Endothelial cell of umbilical vein (primary cell): ENCODE results near the gene CPNE9. TPM values are rescaled to one million over a fixed set of nuclear protein-coding genes. Genes with fewer than 3 reads are reported as not detected.

Experiments used
- BruUV-seq: library from RNA; stranded (reverse); fragments of 400-500 nt; replicated peaks from 2 replicates; lab custom pipeline; 2021; lab: Mats Ljungman, UMichigan
- CTCF ChIA-PET: fragments of 300-600, 350-600 bp; sonication (Branson Sonifier 250); formaldehyde crosslinking; loops from one replicate; lab custom pipeline; 2021; ENCODE audit warnings: antibody characterized with exemption, inconsistent platforms; lab: Charles Lee
- POLR2A ChIA-PET: fragments of 300-600, 350-600 bp; sonication (Branson Sonifier 250); formaldehyde crosslinking; loops from one replicate; lab custom pipeline; 2021; ENCODE audit warnings: antibody characterized with exemption, inconsistent platforms; lab: Charles Lee
- DNase-seq: peaks from one replicate; pipeline ENCODE4 v3.0.0-alpha.2; 2011; ENCODE audit warnings: low read depth, low spot score
- FAIRE-seq: peaks from 2 replicates; lab custom pipeline; 2011; peaks lifted over from hg19 to GRCh38; lab: Jason Lieb, UNC
- H2AFZ ChIP-seq: 2 replicates; pipeline ENCODE4 v1.6.0; 2012; ENCODE audit warnings: low read depth, low read length, control low read depth, inconsistent platforms
- H3K27ac ChIP-seq: 2 replicates; pipeline ENCODE4 v1.5.1; 2011; ENCODE audit warnings: low read depth, mild to moderate bottlenecking, control low read depth, low read length, moderate library complexity; ENCODE audit not compliant: insufficient read depth
- H3K27me3 ChIP-seq, 2 experiments: 2 replicates each; pipeline versions ENCODE4 v1.6.0 to v1.6.1; 2011; ENCODE audit warnings: low read length in 2 of 2, mixed read lengths in 1 of 2; ENCODE audit not compliant: control insufficient read depth in 2 of 2, insufficient read depth in 2 of 2
- H3K36me3 ChIP-seq, 2 experiments: 2 replicates in 1 of 2; 3 replicates in 1 of 2; pipeline ENCODE4 v1.5.1; 2011; ENCODE audit warnings: low read length in 2 of 2, mild to moderate bottlenecking in 1 of 2, moderate library complexity in 1 of 2; ENCODE audit not compliant: control insufficient read depth in 2 of 2, insufficient read depth in 2 of 2; ENCODE audit errors: extremely low read depth in 1 of 2
- H3K4me1 ChIP-seq: 3 replicates; pipeline ENCODE4 v1.5.1; 2011; ENCODE audit warnings: mild to moderate bottlenecking, low read length; ENCODE audit not compliant: control insufficient read depth, insufficient read depth; ENCODE audit errors: extremely low read depth
- H3K4me2 ChIP-seq: 2 replicates; pipeline ENCODE4 v1.6.1; 2011; ENCODE audit warnings: low read length, control low read depth, mixed read lengths; ENCODE audit not compliant: insufficient read depth
- H3K4me3 ChIP-seq, 3 experiments: fragments of 200-600 bp in 1 of 3; sonication (generic), shearing (Covaris generic) in 1 of 3; replicated peaks in 1 of 3; 2 replicates each; pipeline ENCODE4 v1.5.1; 2011 to 2016; ENCODE audit warnings: control low read depth in 3 of 3, low read length in 3 of 3, mild to moderate bottlenecking in 2 of 3, inconsistent platforms in 1 of 3, low read depth in 1 of 3, moderate library complexity in 1 of 3; ENCODE audit not compliant: insufficient read depth in 1 of 3
- H3K79me2 ChIP-seq: 2 replicates; pipeline ENCODE4 v1.6.0; 2012; ENCODE audit warnings: low read length, inconsistent platforms; ENCODE audit not compliant: control insufficient read depth, insufficient read depth
- H3K9ac ChIP-seq: replicated peaks from 2 replicates; pipeline ENCODE3; 2011; ENCODE audit warnings: low read length, control low read depth; ENCODE audit not compliant: insufficient read depth; ENCODE audit errors: extremely low read depth
- H3K9me1 ChIP-seq: replicated peaks from 3 replicates; pipeline ENCODE4 v1.6.0; 2011; ENCODE audit warnings: mild to moderate bottlenecking, low read length; ENCODE audit not compliant: control insufficient read depth, insufficient read depth; ENCODE audit errors: extremely low read depth
- H3K9me3 ChIP-seq: replicated peaks from 2 replicates; pipeline ENCODE4 v1.5.1; 2012; ENCODE audit warnings: low read length, inconsistent platforms; ENCODE audit not compliant: control insufficient read depth, insufficient read depth
- H4K20me1 ChIP-seq: replicated peaks from 2 replicates; pipeline ENCODE3; 2011; ENCODE audit warnings: mild to moderate bottlenecking, low read length; ENCODE audit not compliant: control insufficient read depth, insufficient read depth; ENCODE audit errors: extremely low read depth
- CTCF ChIP-seq, 2 donors: IDR thresholded peaks; 1 replicate in 1 of 2; 2 replicates in 1 of 2; pipeline ENCODE4 v1.5.1; 2011; ENCODE audit warnings: low read length in 2 of 2, mild to moderate bottlenecking in 2 of 2, moderate library complexity in 2 of 2, control low read depth in 1 of 2, inconsistent platforms in 1 of 2, low read depth in 1 of 2; ENCODE audit not compliant: insufficient read depth in 1 of 2; ENCODE audit errors: extremely low read depth in 1 of 2
- EZH2 ChIP-seq: IDR thresholded peaks from 2 replicates; pipeline ENCODE4 v1.6.1; 2012; ENCODE audit warnings: borderline replicate concordance, low read depth, mild to moderate bottlenecking, moderate library complexity, low read length, inconsistent platforms; ENCODE audit not compliant: severe bottlenecking
- FOS ChIP-seq: IDR thresholded peaks from 2 replicates; pipeline ENCODE4 v1.6.1; 2011; ENCODE audit warnings: mild to moderate bottlenecking, low read length, moderate library complexity, borderline replicate concordance; ENCODE audit not compliant: insufficient read depth
- GATA2 ChIP-seq: IDR thresholded peaks from 2 replicates; pipeline ENCODE4 v1.7.0; 2011; ENCODE audit warnings: low read depth, mild to moderate bottlenecking, moderate library complexity, mixed read lengths, low read length; ENCODE audit not compliant: insufficient read length, insufficient read depth
- JUN ChIP-seq: IDR thresholded peaks from 2 replicates; pipeline ENCODE4 v1.6.1; 2011; ENCODE audit warnings: borderline replicate concordance, low read depth; ENCODE audit not compliant: insufficient read length, insufficient read depth
- MAX ChIP-seq: IDR thresholded peaks from 2 replicates; pipeline ENCODE4 v1.6.1; 2011; ENCODE audit not compliant: insufficient read depth, insufficient read length
- MYC ChIP-seq: IDR thresholded peaks from one replicate; pipeline ENCODE4 v1.6.1; 2011; ENCODE audit warnings: mild to moderate bottlenecking, low read depth, low read length
- POLR2A ChIP-seq: IDR thresholded peaks from 2 replicates; pipeline ENCODE4 v1.6.1; 2012; ENCODE audit warnings: low read depth, mild to moderate bottlenecking, control low read depth, low read length
- POLR2AphosphoS5 ChIP-seq: IDR thresholded peaks from 2 replicates; pipeline ENCODE4 v1.6.1; 2012; ENCODE audit warnings: low read depth, mild to moderate bottlenecking, control low read depth, low read length, moderate library complexity; ENCODE audit not compliant: insufficient read depth
- dilution Hi-C: fragments of 300-500 bp; cut with MboI; formaldehyde crosslinking; loops from one replicate; pipeline ENCODE4 v1.15.0; 2019; ENCODE audit warnings: low sequenced_read_pairs; ENCODE audit not compliant: extremely low pct_ligation_motif_present
- intact Hi-C: fragments of 100-400 bp; cut with micrococcal nuclease; formaldehyde crosslinking; loops from one replicate; pipeline ENCODE4 v1.10.0; 2022
- polyA plus RNA-seq, 4 experiments: library from polyadenylated mRNA; depleted of rRNA in 3 of 4; stranded (reverse) in 3 of 4; unstranded in 1 of 4; fragments of >200 nt; gene quantifications; 2 replicates each; pipeline versions ENCODE4 v1.2.1 to v1.2.3, GENCODE V29; 2011 to 2012; ENCODE audit warnings: missing spikeins in 1 of 4
- total RNA-seq: library from RNA; stranded (reverse); gene quantifications from 2 replicates; pipeline ENCODE4 v1.2.3, GENCODE V29; 2021

The CPNE9 gene
- total and polyA plus RNA-seq, 2 donors (not counting 3 experiments of a cell fraction or from before 2014, with no cell fraction given) = not detected

DNA sequence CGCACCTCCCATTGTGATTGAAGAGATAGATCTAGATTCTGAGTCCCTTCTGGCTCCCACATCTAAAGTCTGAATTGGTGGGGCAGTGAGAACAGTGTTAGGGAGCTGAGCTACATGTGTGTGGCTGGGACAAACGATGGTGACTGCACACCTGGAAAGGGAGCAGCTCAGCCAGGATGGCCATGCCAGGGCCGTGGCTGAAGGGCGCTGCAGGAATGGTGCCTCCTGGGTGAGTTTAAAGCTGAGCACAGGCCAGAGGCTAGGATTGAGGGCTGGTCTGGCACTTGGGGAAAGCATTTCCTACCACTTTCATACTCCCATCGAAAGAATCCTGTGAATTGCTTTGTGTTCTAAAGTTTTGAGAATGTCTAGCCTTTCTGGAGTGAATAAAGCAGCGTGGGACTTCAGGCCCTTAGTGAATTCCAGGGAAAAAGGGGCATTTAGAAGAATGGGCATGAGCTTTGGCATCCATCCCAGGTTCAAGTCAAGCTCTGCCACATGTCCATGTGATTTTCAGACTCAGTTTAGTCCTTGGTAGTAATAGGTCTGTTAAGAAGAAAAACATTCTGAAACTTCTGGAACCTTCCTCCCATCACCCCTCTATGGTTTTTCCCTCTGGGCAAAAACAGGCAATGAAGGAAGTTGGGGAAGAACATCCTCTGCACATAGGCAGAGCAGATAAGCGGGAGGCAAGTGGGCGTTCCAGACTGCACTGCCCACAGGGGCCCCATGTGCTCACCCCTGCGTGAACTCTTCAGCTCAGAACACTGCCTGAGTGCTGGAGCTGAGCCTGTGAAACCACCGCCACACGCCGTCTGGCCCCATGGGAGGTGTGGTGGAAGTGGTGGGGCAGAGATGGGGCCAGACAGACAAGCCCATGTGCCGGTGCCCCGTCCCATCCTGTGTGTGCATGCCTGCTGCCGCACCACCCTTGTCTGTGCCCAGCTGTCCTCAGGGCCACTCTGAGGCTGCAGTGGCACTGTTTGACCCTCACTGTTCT is 12.9 kb upstream of the CPNE9 start:
- TF ChIP-seq JUN (no peak), POLR2AphosphoS5 (no peak), MAX (no peak), FOS (no peak), POLR2A (no peak), MYC (no peak), CTCF (IDR thresholded peaks at IDR 0.05; ENCODE audit: extremely low read depth in 1 of 2, insufficient read depth in 1 of 2, low read depth in 1 of 2, low read length in 2 of 2) (no peak), EZH2 (no peak), GATA2 (no peak)
- no TSS peak for BruUV-seq
- no peak overlapping the region for H3K4me3 ChIP-seq
- peaks cover 2 to 60% of the 10 kb centered on the region in 2 experiments for H3K36me3 ChIP-seq
- no peaks in the 10 kb centered on the region for H3K4me1 ChIP-seq
- H3K79me2 ChIP-seq = no peaks in the 10 kb centered on the region
- H3K27ac ChIP-seq = no peak overlapping the region
- no peaks in the 10 kb centered on the region for H3K9me1 ChIP-seq
- intact Hi-C loops = no loop called here
- H4K20me1 ChIP-seq = no peaks in the 10 kb centered on the region
- H3K4me2 ChIP-seq = no peak overlapping the region
- no peak overlapping the region for H3K9ac ChIP-seq
- no peaks in the 10 kb centered on the region for H3K9me3 ChIP-seq
- FAIRE-seq = no peak
- POLR2A ChIA-PET = interaction anchor here (0.6 kb wide), 1 partner anchor 72 kb away, joined by 3 read pairs; no protein-coding TSS in a partner anchor
- dilution Hi-C loops = no loop called here
- no peak overlapping the region for H2AFZ ChIP-seq
- H3K27me3 ChIP-seq = no peaks in the 10 kb centered on the region
- CTCF ChIA-PET = no interaction called here
- DNase-seq = no peak
